Natural killer cell (primary cell): ENCODE measurements around the gene NOL4L. TPM values are rescaled to one million over a fixed set of nuclear protein-coding genes. Genes with fewer than 3 reads are reported as not detected.
"Not testable (repeated sequence)": the region's sequence is repeated elsewhere in the genome, so short reads cannot be mapped to it uniquely, and the experiment has no call there.

Experiments used
- ATAC-seq, 3 donors: fragments of 150-1000 bp in 2 of 3; fragments of 200-7000 bp in 1 of 3; cut with Tn5 transposase; 1 replicate in 1 of 3; 2 replicates in 2 of 3; pipeline ENCODE4 v1.10.0; 2021; ENCODE audit warnings: mild to moderate bottlenecking in 2 of 3, moderate library complexity in 2 of 3
- DNase-seq, 2 donors: peaks; one replicate each; pipeline versions ENCODE4 v3.0.0 to v3.0.0-alpha.2; 2013 to 2021; ENCODE audit warnings: mixed read lengths in 1 of 2
- H3K27ac ChIP-seq: one replicate; pipeline ENCODE4 v1.5.1; 2013; ENCODE audit warnings: mild to moderate bottlenecking, low read length
- H3K27me3 ChIP-seq: one replicate; pipeline ENCODE4 v1.6.1; 2013; ENCODE audit warnings: low read length; ENCODE audit not compliant: control insufficient read depth, insufficient read depth
- H3K36me3 ChIP-seq: one replicate; pipeline ENCODE4 v1.6.1; 2013; ENCODE audit warnings: low read length; ENCODE audit not compliant: control insufficient read depth, insufficient read depth
- H3K4me1 ChIP-seq: one replicate; pipeline ENCODE4 v1.6.1; 2013; ENCODE audit warnings: low read length; ENCODE audit not compliant: control insufficient read depth, insufficient read depth
- H3K4me3 ChIP-seq: one replicate; pipeline ENCODE4 v1.5.1; 2013; ENCODE audit warnings: low read length
- H3K9me3 ChIP-seq: one replicate; pipeline ENCODE4 v1.6.1; 2013; ENCODE audit warnings: low read length; ENCODE audit not compliant: control insufficient read depth, insufficient read depth
- H3K27ac Mint-ChIP-seq, 2 donors: one replicate each; pipeline ENCODE4 v1.8.0; 2022; ENCODE audit warnings: mild to moderate bottlenecking in 2 of 2, mixed read lengths in 2 of 2, moderate library complexity in 1 of 2
- H3K27me3 Mint-ChIP-seq, 2 donors: one replicate each; pipeline ENCODE4 v1.8.0; 2022; ENCODE audit warnings: low read depth in 2 of 2, mixed read lengths in 2 of 2
- H3K36me3 Mint-ChIP-seq: one replicate; pipeline ENCODE4 v1.8.0; 2022; ENCODE audit warnings: mixed read lengths
- H3K4me1 Mint-ChIP-seq, 2 donors: one replicate each; pipeline ENCODE4 v1.8.0; 2022; ENCODE audit warnings: mixed read lengths in 2 of 2
- H3K4me3 Mint-ChIP-seq: one replicate; pipeline ENCODE4 v1.8.0; 2022; ENCODE audit warnings: mild to moderate bottlenecking, moderate library complexity, mixed read lengths
- H3K9me3 Mint-ChIP-seq, 2 donors: one replicate each; pipeline ENCODE4 v1.8.0; 2022; ENCODE audit warnings: mixed read lengths in 2 of 2
- WGBS: methylation state at CpG from one replicate; pipeline ENCODE4 v1.1.7; 2013; ENCODE audit warnings: missing lambda C conversion rate; ENCODE audit not compliant: insufficient coverage; 5-methylcytosine and 5-hydroxymethylcytosine counted together
- intact Hi-C: fragments of 100-400 bp; cut with micrococcal nuclease; formaldehyde crosslinking; loops from one replicate; pipeline ENCODE4 v1.14.2; 2022
- total RNA-seq, 4 donors: library from RNA; stranded (reverse); fragments of 120-200 nt in 1 of 4; gene quantifications; one replicate each; pipeline versions ENCODE4 v1.2.3 to v1.2.4, GENCODE V29; 2013 to 2022
- TF ChIP-seq, protein P1 (sequence below): fragments of 200-600 bp; IDR thresholded peaks from one replicate; pipeline ENCODE4 v1.8.0; 2022; ENCODE audit warnings: antibody characterized with exemption

NOL4L gene
- total RNA-seq, 3 donors from 2014 or later (not counting 1 experiment from before 2014, with no cell fraction given), result 101 to 136 (median 114) TPM

GRCh38 chr20:32595143-32595542 lies 10.0 kb upstream of the NOL4L start:
- H3K27ac Mint-ChIP-seq, result peak overlapping the region in 1 of 2 donors; percentile 13
- intact Hi-C loops, result no loop called here
- TF ChIP-seq, protein P1, sequence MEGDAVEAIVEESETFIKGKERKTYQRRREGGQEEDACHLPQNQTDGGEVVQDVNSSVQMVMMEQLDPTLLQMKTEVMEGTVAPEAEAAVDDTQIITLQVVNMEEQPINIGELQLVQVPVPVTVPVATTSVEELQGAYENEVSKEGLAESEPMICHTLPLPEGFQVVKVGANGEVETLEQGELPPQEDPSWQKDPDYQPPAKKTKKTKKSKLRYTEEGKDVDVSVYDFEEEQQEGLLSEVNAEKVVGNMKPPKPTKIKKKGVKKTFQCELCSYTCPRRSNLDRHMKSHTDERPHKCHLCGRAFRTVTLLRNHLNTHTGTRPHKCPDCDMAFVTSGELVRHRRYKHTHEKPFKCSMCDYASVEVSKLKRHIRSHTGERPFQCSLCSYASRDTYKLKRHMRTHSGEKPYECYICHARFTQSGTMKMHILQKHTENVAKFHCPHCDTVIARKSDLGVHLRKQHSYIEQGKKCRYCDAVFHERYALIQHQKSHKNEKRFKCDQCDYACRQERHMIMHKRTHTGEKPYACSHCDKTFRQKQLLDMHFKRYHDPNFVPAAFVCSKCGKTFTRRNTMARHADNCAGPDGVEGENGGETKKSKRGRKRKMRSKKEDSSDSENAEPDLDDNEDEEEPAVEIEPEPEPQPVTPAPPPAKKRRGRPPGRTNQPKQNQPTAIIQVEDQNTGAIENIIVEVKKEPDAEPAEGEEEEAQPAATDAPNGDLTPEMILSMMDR, result no peak
- H3K27ac ChIP-seq, result no peak overlapping the region
- H3K4me3 Mint-ChIP-seq, result no peak overlapping the region
- peaks cover 9% of the 10 kb centered on the region for H3K4me1 ChIP-seq
- peaks cover 0 to 5% of the 10 kb centered on the region in 2 donors for H3K4me1 Mint-ChIP-seq
- peaks cover 0 to 2% of the 10 kb centered on the region in 2 donors for H3K27me3 Mint-ChIP-seq
- H3K27me3 ChIP-seq, result no peaks in the 10 kb centered on the region
- DNase-seq (no peak), ATAC-seq (no peak)
- H3K9me3 Mint-ChIP-seq, result no peaks in the 10 kb centered on the region
- H3K36me3 ChIP-seq, result no peaks in the 10 kb centered on the region
- WGBS, result 89% methylated on average over 4 of the region's 4 CpGs
- no peak overlapping the region for H3K4me3 ChIP-seq
- no peaks in the 10 kb centered on the region for H3K9me3 ChIP-seq
- H3K36me3 Mint-ChIP-seq, result no peaks in the 10 kb centered on the region

- intact Hi-C loops, H3K36me3 ChIP-seq, H3K27ac ChIP-seq, H3K9me3 ChIP-seq, H3K27ac Mint-ChIP-seq, H3K36me3 Mint-ChIP-seq, ATAC-seq, H3K4me3 Mint-ChIP-seq, H3K4me3 ChIP-seq, H3K4me1 ChIP-seq, H3K27me3 ChIP-seq, H3K27me3 Mint-ChIP-seq, H3K4me1 Mint-ChIP-seq, DNase-seq, H3K9me3 Mint-ChIP-seq: not testable (repeated sequence)
- WGBS, result 97% methylated on average over 5 of the region's 5 CpGs
Measured at GRCh38 chr20:32594669-32595068, 9.5 kb upstream of the NOL4L start.

- H3K4me3 ChIP-seq, result no peak overlapping the region
Measured at GRCh38 chr20:32594204-32594603, 9.1 kb upstream of the NOL4L start.

GRCh38 chr20:32592616-32593015 lies 7.5 kb upstream of the NOL4L start:
- H3K4me1 ChIP-seq, result peaks cover 17% of the 10 kb centered on the region
- DNase-seq, H3K27me3 ChIP-seq, intact Hi-C loops, H3K27me3 Mint-ChIP-seq, H3K36me3 ChIP-seq, H3K4me3 Mint-ChIP-seq, H3K9me3 ChIP-seq, H3K27ac ChIP-seq, H3K27ac Mint-ChIP-seq, H3K4me3 ChIP-seq, H3K9me3 Mint-ChIP-seq, H3K36me3 Mint-ChIP-seq, ATAC-seq: not testable (repeated sequence)
- WGBS, result 98% methylated on average over 4 of the region's 4 CpGs
- peaks cover under 1 to 17% of the 10 kb centered on the region in 2 donors for H3K4me1 Mint-ChIP-seq

More at GRCh38 chr20:32594204-32594603, 9.1 kb upstream of the NOL4L start:
- H3K9me3 ChIP-seq, result no peaks in the 10 kb centered on the region
- WGBS, result 92% methylated on average over 5 of the region's 5 CpGs
- DNase-seq, result no peak
- Mint-ChIP-seq H3K27me3 (peaks cover 0 to 2% of the 10 kb centered on the region in 2 donors), H3K9me3 (no peaks in the 10 kb centered on the region), H3K4me1 (peaks cover 0 to 10% of the 10 kb centered on the region in 2 donors), H3K27ac (no peak overlapping the region), H3K36me3 (no peaks in the 10 kb centered on the region), H3K4me3 (no peak overlapping the region)
- no peaks in the 10 kb centered on the region for H3K27me3 ChIP-seq
- intact Hi-C loops, result no loop called here
- no peaks in the 10 kb centered on the region for H3K36me3 ChIP-seq
- TF ChIP-seq, protein P1, result no peak
- ATAC-seq, result no peak
- H3K4me1 ChIP-seq, result peaks cover 14% of the 10 kb centered on the region
- H3K27ac ChIP-seq, result no peak overlapping the region
